GM10847 (cell line): ENCODE results near the gene SCAMP3.

Source experiments
- POLR2A ChIP-seq: IDR thresholded peaks from 2 replicates; pipeline ENCODE4 v1.6.1; 2011; ENCODE audit not compliant: insufficient read length; ENCODE audit errors: extremely low read depth

The SCAMP3 gene

GRCh38 chr1:155245163-155245524 is 17.0 kb downstream of the SCAMP3 start:
- no peak for TF ChIP-seq POLR2A

DNA sequence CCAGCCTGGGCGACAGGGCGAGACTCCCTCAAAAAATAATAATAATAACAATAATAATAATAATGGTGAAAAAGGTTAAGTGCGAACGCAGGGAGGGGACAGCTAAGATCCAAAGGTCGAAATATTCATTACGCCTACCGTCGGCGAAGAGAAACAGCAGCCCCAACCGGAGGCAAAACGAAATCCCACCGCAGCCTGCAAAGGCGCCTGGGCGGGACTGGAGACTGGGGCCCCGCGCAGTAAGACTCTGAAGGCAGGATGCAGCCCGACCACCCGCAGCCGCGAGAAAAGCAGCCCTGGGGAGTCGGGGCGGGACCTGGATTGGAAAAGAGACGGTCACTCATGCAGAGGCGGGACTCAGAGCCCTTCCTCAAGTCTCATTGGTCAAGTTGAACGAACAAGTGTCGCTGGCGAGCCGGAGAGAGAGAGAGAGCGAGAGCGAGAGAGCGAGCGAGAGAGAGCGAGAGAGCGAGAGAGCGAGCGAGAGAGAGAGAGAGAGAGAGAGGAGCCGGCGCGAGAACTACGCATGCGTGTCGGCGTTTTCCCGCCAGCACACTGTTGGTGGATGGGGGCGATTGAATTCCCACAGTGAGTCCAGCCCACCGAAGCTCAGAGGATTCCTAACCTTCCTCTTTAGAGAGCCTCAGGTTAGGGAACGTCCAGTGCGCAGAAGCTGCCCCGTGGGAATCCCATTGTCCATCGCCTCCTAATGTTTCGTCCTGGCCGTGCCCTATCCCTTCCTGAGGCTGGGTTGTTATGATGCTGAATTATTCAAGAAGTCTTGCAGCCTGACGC is 17.6 kb downstream of the SCAMP3 start:
- TF ChIP-seq POLR2A, result peak; percentile 93

- no peak for TF ChIP-seq POLR2A
Observed at GRCh38 chr1:155242805-155243358, 19.3 kb downstream of the SCAMP3 start.

DNA sequence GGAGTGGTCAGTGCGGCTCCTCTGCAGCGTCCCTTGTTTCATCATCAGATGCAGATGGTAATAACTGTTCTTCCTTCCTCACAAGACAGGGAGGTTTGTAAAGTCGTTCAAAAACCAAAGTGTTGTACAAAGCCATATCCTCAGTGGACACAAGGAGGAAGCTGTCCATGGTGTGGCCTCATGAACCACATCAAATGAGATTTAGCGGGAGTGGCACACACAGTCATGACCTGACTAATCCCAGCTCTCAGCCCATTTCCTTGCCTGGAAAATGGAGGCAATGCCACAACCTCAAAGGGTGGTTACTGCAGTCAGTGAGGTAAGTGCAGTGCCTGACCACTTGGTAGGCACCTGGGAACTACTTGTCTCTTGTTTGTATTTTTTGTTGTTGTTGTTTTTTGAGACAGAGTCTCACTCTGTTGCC is 20.3 kb downstream of the SCAMP3 start:
- TF ChIP-seq POLR2A, result no peak

- TF ChIP-seq POLR2A, result no peak
Observed at GRCh38 chr1:155241069-155241679, 21.0 kb downstream of the SCAMP3 start.

- TF ChIP-seq POLR2A, result no peak
Observed at GRCh38 chr1:155236451-155236850, 25.7 kb downstream of the SCAMP3 start.

- TF ChIP-seq POLR2A, result no peak
Observed at GRCh38 chr1:155228096-155228427, 34.1 kb downstream of the SCAMP3 start.

DNA sequence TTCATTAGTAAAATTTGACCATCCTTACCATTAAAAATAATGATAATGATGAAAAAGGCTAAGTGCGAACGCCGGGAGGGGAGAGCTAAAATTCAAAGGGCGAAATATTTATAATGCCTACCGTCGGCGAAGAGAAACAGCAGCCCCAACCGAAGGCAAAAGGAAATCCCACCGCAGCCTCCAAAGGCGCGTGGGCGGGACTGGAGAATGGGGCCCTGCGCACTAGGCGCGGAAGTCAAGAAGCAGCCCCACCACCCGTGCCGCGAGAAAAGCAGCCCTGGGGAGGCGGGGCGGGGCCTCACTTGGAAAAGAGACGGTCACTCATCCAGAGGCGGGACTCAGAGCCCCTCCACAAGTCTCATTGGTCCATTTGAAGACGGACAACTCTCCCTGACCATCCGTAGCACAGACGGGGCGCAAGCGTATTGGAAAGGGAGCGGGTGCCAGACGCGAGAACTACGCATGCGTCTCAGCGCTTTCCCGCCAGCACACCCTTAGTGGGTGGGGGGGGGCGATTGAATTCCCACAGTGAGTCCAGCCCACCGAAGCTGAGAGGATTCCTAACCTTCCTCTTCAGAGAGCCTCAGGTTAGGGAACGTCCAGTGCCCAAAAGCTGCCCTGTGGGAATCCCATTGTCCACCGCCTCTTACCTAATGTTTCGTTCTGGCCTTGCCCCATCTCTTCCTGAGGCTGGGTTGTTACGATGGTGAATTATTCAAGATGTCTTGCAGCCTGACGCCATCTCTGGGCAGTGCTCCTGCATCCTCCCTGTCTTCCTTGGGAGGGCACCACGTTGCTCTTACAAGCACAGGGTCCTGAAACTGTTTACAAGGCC is 34.7 kb downstream of the SCAMP3 start:
- peak; percentile 85 for TF ChIP-seq POLR2A

- TF ChIP-seq POLR2A, result no peak
Observed at GRCh38 chr1:155226910-155227260, 35.3 kb downstream of the SCAMP3 start.

GRCh38 chr1:155226188-155226909 is 35.8 kb downstream of the SCAMP3 start:
- TF ChIP-seq POLR2A, result no peak

DNA sequence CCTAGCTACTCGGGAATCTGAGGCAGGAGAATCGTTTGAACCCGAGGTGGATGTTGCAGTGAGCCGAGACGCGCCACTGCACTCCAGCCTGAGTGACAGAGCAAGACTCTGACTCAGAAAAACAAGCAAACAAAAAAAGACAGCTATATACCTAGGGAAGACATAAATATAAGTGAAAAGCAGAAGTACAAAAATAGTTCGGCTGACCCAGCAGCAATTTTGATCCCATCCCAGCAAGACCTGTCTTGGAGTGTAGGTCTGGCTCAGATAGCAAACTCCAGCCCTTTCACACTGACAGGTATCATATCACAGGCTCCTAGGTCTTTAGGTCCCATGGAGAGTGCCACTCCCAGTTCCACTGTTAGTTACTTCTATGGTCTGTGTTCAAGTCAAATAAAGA is 39.1 kb downstream of the SCAMP3 start:
- TF ChIP-seq POLR2A, result no peak

GRCh38 chr1:155219592-155220031 is 42.5 kb downstream of the SCAMP3 start:
- TF ChIP-seq POLR2A, result no peak

DNA sequence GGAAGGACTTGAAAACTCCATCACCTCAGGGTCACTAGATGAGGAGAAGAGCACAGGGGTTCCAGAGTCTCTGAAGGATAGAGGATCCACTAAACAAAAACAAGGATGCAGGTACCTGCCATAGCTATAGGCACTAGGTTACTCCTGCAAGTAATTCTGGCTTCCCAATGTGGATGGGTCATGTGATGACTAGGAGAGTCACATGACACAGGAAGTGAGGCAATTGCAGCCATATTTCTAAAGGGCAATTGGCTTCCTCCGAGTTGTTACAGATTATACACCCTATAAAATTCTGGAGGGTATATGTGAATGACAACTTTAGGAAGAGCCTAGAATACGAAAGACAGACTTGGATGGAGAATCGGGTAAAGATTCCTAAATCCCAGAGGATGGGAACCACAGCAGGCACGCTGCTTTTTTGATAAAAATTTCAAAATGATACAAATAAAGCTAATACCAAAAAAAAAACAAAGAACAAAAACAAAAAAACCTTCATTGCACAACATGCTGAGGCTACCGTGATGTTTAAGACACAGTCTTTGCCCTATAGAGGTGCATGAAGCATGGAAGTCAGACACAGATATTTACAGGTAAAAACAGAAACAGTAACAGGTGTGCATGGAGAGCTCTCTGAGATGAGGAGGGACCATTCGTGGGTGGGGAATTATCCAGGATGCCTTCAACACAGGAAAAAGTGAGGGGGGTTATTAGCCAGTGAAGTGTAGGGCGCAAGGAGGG is 43.1 kb downstream of the SCAMP3 start:
- TF ChIP-seq POLR2A, result no peak

GRCh38 chr1:155210314-155211104 is 51.7 kb downstream of the SCAMP3 start:
- TF ChIP-seq POLR2A, result no peak
